Neutrophil (primary cell): ENCODE results near the gene ZCCHC9.
"Not testable (repeated sequence)": the region's sequence is repeated elsewhere in the genome, so short reads cannot be mapped to it uniquely, and the experiment has no call there.

Experiments used
- H3K27ac ChIP-seq: fragments of 200-600 bp; sonication (generic); 2 replicates; pipeline ENCODE4 v1.5.1; 2016; ENCODE audit warnings: mild to moderate bottlenecking, moderate library complexity
- H3K27me3 ChIP-seq: fragments of 200-600 bp; sonication (generic); 2 replicates; pipeline ENCODE4 v1.6.0; 2016; ENCODE audit warnings: mild to moderate bottlenecking
- H3K36me3 ChIP-seq: fragments of 200-600 bp; sonication (generic); 2 replicates; pipeline ENCODE4 v1.5.1; 2017
- H3K4me1 ChIP-seq, 2 experiments: fragments of 200-600 bp in 1 of 2; sonication (generic) in 1 of 2; 1 replicate in 1 of 2; 2 replicates in 1 of 2; pipeline versions ENCODE4 v1.5.1 to v1.6.1; 2013 to 2016; ENCODE audit warnings: low read depth in 1 of 2, low read length in 1 of 2, mild to moderate bottlenecking in 1 of 2, moderate library complexity in 1 of 2; ENCODE audit not compliant: control insufficient read depth in 1 of 2, insufficient read depth in 1 of 2
- H3K4me3 ChIP-seq, 2 experiments: fragments of 200-600 bp in 1 of 2; sonication (generic) in 1 of 2; 1 replicate in 1 of 2; 2 replicates in 1 of 2; pipeline ENCODE4 v1.5.1; 2013 to 2016; ENCODE audit warnings: low read depth in 1 of 2, low read length in 1 of 2, mild to moderate bottlenecking in 1 of 2, moderate library complexity in 1 of 2
- H3K9me3 ChIP-seq: fragments of 200-600 bp; sonication (generic); 2 replicates; pipeline ENCODE4 v1.5.1; 2016
- CTCF ChIP-seq: fragments of 200-600 bp; sonication (generic); IDR thresholded peaks from 2 replicates; pipeline ENCODE4 v1.5.1; 2016; ENCODE audit warnings: antibody characterized with exemption

The ZCCHC9 gene

DNA sequence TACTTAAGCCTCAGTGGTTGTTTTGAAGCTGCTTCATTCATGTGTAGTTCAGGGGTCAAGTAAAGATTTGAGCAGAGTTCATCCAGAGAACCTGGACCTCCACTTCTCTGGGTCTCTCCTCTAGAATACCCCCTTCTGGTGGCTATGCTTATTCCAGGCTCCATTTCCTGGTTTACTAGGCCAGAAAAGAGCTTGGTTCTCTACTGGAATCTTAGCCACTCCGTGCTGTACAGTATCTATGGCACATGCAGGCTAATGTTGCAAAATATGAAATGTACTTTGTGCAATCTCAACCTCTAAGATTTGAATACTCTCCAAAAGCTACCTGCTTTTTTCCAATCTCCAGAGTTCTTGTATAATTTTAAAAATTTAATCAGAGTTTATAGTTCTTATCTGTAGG is 17.4 kb upstream of the ZCCHC9 start:
- Histone ChIP-seq H3K27me3 (no peaks in the 10 kb centered on the region), H3K27ac (no peak overlapping the region)

GRCh38 chr5:81286059-81286617 is 15.2 kb upstream of the ZCCHC9 start:
- TF ChIP-seq CTCF: no peak
- Histone ChIP-seq H3K36me3 (no peaks in the 10 kb centered on the region), H3K9me3 (no peaks in the 10 kb centered on the region), H3K4me3 (no peak overlapping the region), H3K27ac (no peak overlapping the region), H3K4me1 (peaks cover 0 to 2% of the 10 kb centered on the region in 2 experiments), H3K27me3 (no peaks in the 10 kb centered on the region)

More for the DNA sequence above, 17.4 kb upstream of the ZCCHC9 start:
- Histone ChIP-seq H3K4me1 (no peaks in the 10 kb centered on the region), H3K9me3 (no peaks in the 10 kb centered on the region), H3K4me3 (no peak overlapping the region), H3K36me3 (no peaks in the 10 kb centered on the region)
- no peak for TF ChIP-seq CTCF

- H3K4me3 ChIP-seq: no peak overlapping the region
- no peaks in the 10 kb centered on the region for H3K9me3 ChIP-seq
- H3K27ac ChIP-seq: no peak overlapping the region
- no peaks in the 10 kb centered on the region for H3K36me3 ChIP-seq
- peaks cover 15 to 21% of the 10 kb centered on the region in 2 experiments for H3K4me1 ChIP-seq
- TF ChIP-seq CTCF: no peak
- H3K27me3 ChIP-seq: no peaks in the 10 kb centered on the region
Measured at GRCh38 chr5:81288021-81288433, 13.4 kb upstream of the ZCCHC9 start.

- Histone ChIP-seq H3K9me3 (no peaks in the 10 kb centered on the region), H3K36me3 (no peaks in the 10 kb centered on the region), H3K27ac (no peak overlapping the region), H3K4me1 (peaks cover 15 to 24% of the 10 kb centered on the region in 2 experiments), H3K4me3 (no peak overlapping the region), H3K27me3 (no peaks in the 10 kb centered on the region)
- no peak for TF ChIP-seq CTCF
Measured at GRCh38 chr5:81290146-81290545, 11.2 kb upstream of the ZCCHC9 start.

DNA sequence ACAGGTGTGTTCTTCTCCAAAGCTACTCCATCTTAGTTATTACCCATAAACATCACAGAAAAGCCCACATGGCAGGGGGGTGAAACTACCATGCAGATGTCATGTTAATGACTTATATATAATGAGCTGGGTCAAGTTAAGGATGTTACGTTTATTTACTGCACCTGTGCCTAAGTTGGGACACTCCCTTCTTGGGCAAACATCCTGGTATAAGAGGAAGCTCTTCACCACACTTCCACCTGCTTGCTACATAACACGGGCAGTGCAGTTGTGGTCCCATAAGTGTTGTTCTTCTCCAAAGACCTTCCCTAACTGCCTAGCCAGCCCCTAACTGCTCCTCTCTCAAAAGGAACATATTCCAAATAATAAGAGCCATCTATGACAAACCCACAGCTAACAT is 9.3 kb upstream of the ZCCHC9 start:
- TF ChIP-seq CTCF: no peak
- Histone ChIP-seq H3K27me3 (no peaks in the 10 kb centered on the region), H3K4me3 (peak overlapping the region in 1 of 2 experiments; percentile 22), H3K36me3 (no peaks in the 10 kb centered on the region), H3K4me1 (peaks cover 15 to 24% of the 10 kb centered on the region in 2 experiments), H3K9me3 (no peaks in the 10 kb centered on the region), H3K27ac (peak overlapping the region; percentile 78)

- not testable (repeated sequence) for H3K9me3 ChIP-seq, H3K4me3 ChIP-seq, H3K27me3 ChIP-seq, H3K36me3 ChIP-seq, H3K27ac ChIP-seq
- peaks cover 15 to 24% of the 10 kb centered on the region in 2 experiments for H3K4me1 ChIP-seq
Measured at GRCh38 chr5:81294021-81294420, 7.4 kb upstream of the ZCCHC9 start.
